ENCODE measurements around the gene BIVM. TPM values are rescaled to one million over a fixed set of nuclear protein-coding genes. Genes with fewer than 3 reads are reported as not detected.

Gene BIVM
- polyA plus RNA-seq, 1 donor (not counting 4 experiments of a cell fraction or from before 2014, with no cell fraction given): 20.7 TPM

DNA sequence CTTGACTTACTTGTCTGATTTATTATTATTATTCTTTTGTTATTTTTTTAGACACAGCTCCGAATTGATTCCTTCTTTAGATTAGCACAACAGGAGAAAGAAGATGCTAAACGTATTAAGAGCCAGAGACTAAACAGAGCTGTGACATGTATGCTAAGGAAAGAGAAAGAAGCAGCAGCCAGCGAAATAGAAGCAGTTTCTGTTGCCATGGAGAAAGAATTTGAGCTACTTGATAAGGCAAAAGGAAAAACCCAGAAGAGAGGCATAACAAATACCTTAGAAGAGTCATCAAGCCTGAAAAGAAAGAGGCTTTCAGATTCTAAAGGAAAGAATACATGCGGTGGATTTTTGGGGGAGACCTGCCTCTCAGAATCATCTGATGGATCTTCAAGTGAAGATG lies 76.3 kb downstream of the BIVM start:
- no peaks in the 10 kb centered on the region for H4K20me1 ChIP-seq (ENCODE audit: control insufficient read depth, extremely low read depth, insufficient read depth, low read length)
- no peak overlapping the region for H3K9ac ChIP-seq (ENCODE audit: control insufficient read depth, extremely low read depth, insufficient read depth, low read length)
- DNase-seq (ENCODE audit: low read depth, low spot score) (no peak), FAIRE-seq (no peak)
- no peak overlapping the region for H3K4me3 ChIP-seq (ENCODE audit: control insufficient read depth in 2 of 3, extremely low read depth in 1 of 3, insufficient read depth in 2 of 3, low read depth in 1 of 3, low read length in 3 of 3)
- H3K9me3 ChIP-seq (ENCODE audit: control insufficient read depth, low read depth, low read length): no peaks in the 10 kb centered on the region
- no peaks in the 10 kb centered on the region for H3K9me1 ChIP-seq (ENCODE audit: control insufficient read depth, extremely low read depth, insufficient read depth, low read length)
- dilution Hi-C loops (cut with MboI; ENCODE audit: extremely low pct_ligation_motif_present, low sequenced_read_pairs): no loop called here
- H3K27ac ChIP-seq (ENCODE audit: control insufficient read depth, insufficient read depth, low read length): no peak overlapping the region
- H3K4me2 ChIP-seq (ENCODE audit: control insufficient read depth, extremely low read depth, insufficient read depth, low read depth, low read length): no peak overlapping the region
- TF ChIP-seq EZH2 (IDR thresholded peaks at IDR 0.05; ENCODE audit: low read length) (no peak), CTCF (optimal IDR thresholded peaks at IDR 0.05 in 1 of 3, IDR thresholded peaks at IDR 0.05 in 1 of 3, conservative IDR thresholded peaks at IDR 0.05 in 1 of 3; ENCODE audit: extremely low read depth in 1 of 3, insufficient read depth in 2 of 3, low read length in 3 of 3) (no peak)
- peaks cover 6% of the 10 kb centered on the region for H3K4me1 ChIP-seq (ENCODE audit: control insufficient read depth, extremely low read depth, insufficient read depth, low read length)
- H3K27me3 ChIP-seq (ENCODE audit: control insufficient read depth, extremely low read depth, insufficient read depth, low read length): no peaks in the 10 kb centered on the region
- H2AFZ ChIP-seq (ENCODE audit: control insufficient read depth, low read length): no peak overlapping the region
- H3K36me3 ChIP-seq (ENCODE audit: control insufficient read depth in 2 of 2, extremely low read depth in 1 of 2, insufficient read depth in 2 of 2, low read length in 2 of 2): peaks cover 14 to 16% of the 10 kb centered on the region in 2 experiments
- H3K79me2 ChIP-seq (ENCODE audit: control insufficient read depth, insufficient read depth, low read length): peaks cover 4% of the 10 kb centered on the region

GRCh38 chr13:102877303-102877702 lies 78.4 kb downstream of the BIVM start:
- H4K20me1 ChIP-seq (ENCODE audit: control insufficient read depth, extremely low read depth, insufficient read depth, low read length): no peaks in the 10 kb centered on the region
- H3K4me1 ChIP-seq (ENCODE audit: control insufficient read depth, extremely low read depth, insufficient read depth, low read length): peaks cover 6% of the 10 kb centered on the region
- no peaks in the 10 kb centered on the region for H3K9me1 ChIP-seq (ENCODE audit: control insufficient read depth, extremely low read depth, insufficient read depth, low read length)
- dilution Hi-C loops (cut with MboI; ENCODE audit: extremely low pct_ligation_motif_present, low sequenced_read_pairs): no loop called here
- DNase-seq (ENCODE audit: low read depth, low spot score) (no peak), FAIRE-seq (no peak)
- peaks cover 9 to 11% of the 10 kb centered on the region in 2 experiments for H3K36me3 ChIP-seq (ENCODE audit: control insufficient read depth in 2 of 2, extremely low read depth in 1 of 2, insufficient read depth in 2 of 2, low read length in 2 of 2)
- no peak overlapping the region for H3K4me3 ChIP-seq (ENCODE audit: control insufficient read depth in 2 of 3, extremely low read depth in 1 of 3, insufficient read depth in 2 of 3, low read depth in 1 of 3, low read length in 3 of 3)
- H3K4me2 ChIP-seq (ENCODE audit: control insufficient read depth, extremely low read depth, insufficient read depth, low read depth, low read length): no peak overlapping the region
- H2AFZ ChIP-seq (ENCODE audit: control insufficient read depth, low read length): no peak overlapping the region
- H3K27ac ChIP-seq (ENCODE audit: control insufficient read depth, insufficient read depth, low read length): no peak overlapping the region
- H3K79me2 ChIP-seq (ENCODE audit: control insufficient read depth, insufficient read depth, low read length): no peaks in the 10 kb centered on the region
- no peak for TF ChIP-seq EZH2 (IDR thresholded peaks at IDR 0.05; ENCODE audit: low read length)
- no peak for TF ChIP-seq CTCF (optimal IDR thresholded peaks at IDR 0.05 in 1 of 3, IDR thresholded peaks at IDR 0.05 in 1 of 3, conservative IDR thresholded peaks at IDR 0.05 in 1 of 3; ENCODE audit: extremely low read depth in 1 of 3, insufficient read depth in 2 of 3, low read length in 3 of 3)
- no peaks in the 10 kb centered on the region for H3K27me3 ChIP-seq (ENCODE audit: control insufficient read depth, extremely low read depth, insufficient read depth, low read length)
- H3K9ac ChIP-seq (ENCODE audit: control insufficient read depth, extremely low read depth, insufficient read depth, low read length): no peak overlapping the region
- H3K9me3 ChIP-seq (ENCODE audit: control insufficient read depth, low read depth, low read length): no peaks in the 10 kb centered on the region
